NCI-H1417 treated with DMSO at 0.1 percent for 48 hours (cell line): ENCODE data around the gene UBE2E2.

ENCODE experiments used
- DNase-seq: peaks from one replicate; lab custom pipeline; 2025; lab: John Stamatoyannopoulos, UW

Gene UBE2E2

GRCh38 chr3:23537101-23537551, 334.0 kb downstream of the UBE2E2 start:
- DNase-seq: no peak

GRCh38 chr3:23539185-23539584, 336.1 kb downstream of the UBE2E2 start:
- DNase-seq: no peak

GRCh38 chr3:23540600-23540999, 337.5 kb downstream of the UBE2E2 start:
- DNase-seq: no peak

GRCh38 chr3:23542079-23542478, 339.0 kb downstream of the UBE2E2 start:
- no peak for DNase-seq

GRCh38 chr3:23546181-23546580, 343.1 kb downstream of the UBE2E2 start:
- DNase-seq: no peak

GRCh38 chr3:23547905-23548650, 345.0 kb downstream of the UBE2E2 start:
- DNase-seq: no peak

- no peak for DNase-seq
Observed at GRCh38 chr3:23548706-23549105, 345.6 kb downstream of the UBE2E2 start.

GRCh38 chr3:23549148-23549910, 346.2 kb downstream of the UBE2E2 start:
- no peak for DNase-seq

GRCh38 chr3:23550402-23550801, 347.3 kb downstream of the UBE2E2 start:
- no peak for DNase-seq

GRCh38 chr3:23552506-23552905, 349.4 kb downstream of the UBE2E2 start:
- no peak for DNase-seq

- DNase-seq: no peak
Observed at GRCh38 chr3:23553353-23553752, 350.2 kb downstream of the UBE2E2 start.

GRCh38 chr3:23565041-23565775, 362.1 kb downstream of the UBE2E2 start:
- no peak for DNase-seq

- no peak for DNase-seq
Observed at GRCh38 chr3:23566499-23566898, 363.4 kb downstream of the UBE2E2 start.

GRCh38 chr3:23567917-23568316, 364.8 kb downstream of the UBE2E2 start:
- no peak for DNase-seq

- DNase-seq: no peak
Observed at GRCh38 chr3:23573827-23574226, 370.7 kb downstream of the UBE2E2 start.

- DNase-seq: no peak
Observed at GRCh38 chr3:23574822-23575315, 371.7 kb downstream of the UBE2E2 start.

GRCh38 chr3:23575697-23576096, 372.6 kb downstream of the UBE2E2 start:
- no peak for DNase-seq

GRCh38 chr3:23576379-23576959, 373.3 kb downstream of the UBE2E2 start:
- no peak for DNase-seq

GRCh38 chr3:23580096-23580713, 377.1 kb downstream of the UBE2E2 start:
- DNase-seq: no peak

GRCh38 chr3:23583980-23584740, 381.0 kb downstream of the UBE2E2 start:
- DNase-seq: no peak

GRCh38 chr3:23587513-23587912, 384.4 kb downstream of the UBE2E2 start:
- DNase-seq: no peak
